NCI-H2081 (cell line): Measurements from ENCODE around the gene VPS29.
A peak's percentile ranks its signal among the peaks of the same experiment; 100 is the strongest.
"Not testable (repeated sequence)": the region's sequence is repeated elsewhere in the genome, so short reads cannot be mapped to it uniquely, and the experiment has no call there.

ENCODE experiments used
- DNase-seq, 2 experiments: peaks; one replicate each; lab custom pipeline; 2025; lab: John Stamatoyannopoulos, UW

VPS29 gene

GRCh38 chr12:110501752-110502738, at the start of gene VPS29, which contains the start of gene RAD9B:
TSS of gene VPS29 (minus strand) at chr12:110502111. CDS start at chr12:110502051, 60 bp downstream.
TSS of gene RAD9B (plus strand) at chr12:110502331. CDS start at chr12:110502338, 7 bp downstream.
- DNase-seq, result peak; percentile 97 to 98

- no peak for DNase-seq
Observed at GRCh38 chr12:110550981-110551380, 49.1 kb upstream of the VPS29 start.

- no peak for DNase-seq
Observed at GRCh38 chr12:110549716-110550115, 47.8 kb upstream of the VPS29 start.

GRCh38 chr12:110548678-110549077, 46.8 kb upstream of the VPS29 start:
- no peak for DNase-seq

- DNase-seq, result no peak
Observed at GRCh38 chr12:110547090-110547489, 45.2 kb upstream of the VPS29 start.

GRCh38 chr12:110546339-110546738, 44.4 kb upstream of the VPS29 start:
- DNase-seq, result no peak

GRCh38 chr12:110545812-110546211, 43.9 kb upstream of the VPS29 start:
- DNase-seq, result no peak

- not testable (repeated sequence) for DNase-seq
Observed at GRCh38 chr12:110545259-110545658, 43.3 kb upstream of the VPS29 start.

- no peak for DNase-seq
Observed at GRCh38 chr12:110543965-110544364, 42.1 kb upstream of the VPS29 start.

GRCh38 chr12:110543252-110543959, 41.5 kb upstream of the VPS29 start:
- peak in 1 of 2 experiments; percentile 9 for DNase-seq

GRCh38 chr12:110540048-110540447, 38.1 kb upstream of the VPS29 start:
- DNase-seq, result no peak

GRCh38 chr12:110538869-110539622, 37.1 kb upstream of the VPS29 start:
- no peak for DNase-seq

- peak in 1 of 2 experiments; percentile 45 for DNase-seq
Observed at GRCh38 chr12:110537605-110538409, 35.9 kb upstream of the VPS29 start.

GRCh38 chr12:110536834-110537604, 35.1 kb upstream of the VPS29 start:
- DNase-seq, result peak; percentile 9 to 18

- DNase-seq, result no peak
Observed at GRCh38 chr12:110534811-110535210, 32.9 kb upstream of the VPS29 start.

GRCh38 chr12:110533607-110534006, 31.7 kb upstream of the VPS29 start:
- DNase-seq, result no peak

GRCh38 chr12:110532644-110533043, 30.7 kb upstream of the VPS29 start:
- DNase-seq, result no peak

GRCh38 chr12:110531741-110532333, 29.9 kb upstream of the VPS29 start:
- no peak for DNase-seq

GRCh38 chr12:110530511-110530910, 28.6 kb upstream of the VPS29 start:
- DNase-seq, result no peak

- DNase-seq, result no peak
Observed at GRCh38 chr12:110528277-110528839, 26.4 kb upstream of the VPS29 start.
